ENCODE results near the gene PRUNE1.

The PRUNE1 gene

GRCh38 chr1:150969626-150970025 is 38.6 kb upstream of the PRUNE1 start:
- Histone ChIP-seq H3K27ac (ENCODE audit: low read depth, low read length) (no peak overlapping the region), H3K4me3 (ENCODE audit: low read depth in 1 of 5, low read length in 5 of 5) (no peak overlapping the region), H3K27me3 (ENCODE audit: control insufficient read depth in 5 of 5, insufficient read depth in 4 of 5, low read length in 5 of 5) (no peaks in the 10 kb centered on the region), H3K4me1 (ENCODE audit: control insufficient read depth in 5 of 5, insufficient read depth in 5 of 5, low read length in 5 of 5) (peaks cover 18 to 38% (median 38%) of the 10 kb centered on the region in 5 donors), H3K9me3 (ENCODE audit: control insufficient read depth in 5 of 5, low read length in 5 of 5) (no peaks in the 10 kb centered on the region), H3K36me3 (ENCODE audit: control insufficient read depth in 5 of 5, insufficient read depth in 5 of 5, low read length in 5 of 5) (peaks cover 8 to 46% (median 42%) of the 10 kb centered on the region in 5 donors), H3K9ac (ENCODE audit: low read length in 5 of 5) (no peak overlapping the region)

DNA sequence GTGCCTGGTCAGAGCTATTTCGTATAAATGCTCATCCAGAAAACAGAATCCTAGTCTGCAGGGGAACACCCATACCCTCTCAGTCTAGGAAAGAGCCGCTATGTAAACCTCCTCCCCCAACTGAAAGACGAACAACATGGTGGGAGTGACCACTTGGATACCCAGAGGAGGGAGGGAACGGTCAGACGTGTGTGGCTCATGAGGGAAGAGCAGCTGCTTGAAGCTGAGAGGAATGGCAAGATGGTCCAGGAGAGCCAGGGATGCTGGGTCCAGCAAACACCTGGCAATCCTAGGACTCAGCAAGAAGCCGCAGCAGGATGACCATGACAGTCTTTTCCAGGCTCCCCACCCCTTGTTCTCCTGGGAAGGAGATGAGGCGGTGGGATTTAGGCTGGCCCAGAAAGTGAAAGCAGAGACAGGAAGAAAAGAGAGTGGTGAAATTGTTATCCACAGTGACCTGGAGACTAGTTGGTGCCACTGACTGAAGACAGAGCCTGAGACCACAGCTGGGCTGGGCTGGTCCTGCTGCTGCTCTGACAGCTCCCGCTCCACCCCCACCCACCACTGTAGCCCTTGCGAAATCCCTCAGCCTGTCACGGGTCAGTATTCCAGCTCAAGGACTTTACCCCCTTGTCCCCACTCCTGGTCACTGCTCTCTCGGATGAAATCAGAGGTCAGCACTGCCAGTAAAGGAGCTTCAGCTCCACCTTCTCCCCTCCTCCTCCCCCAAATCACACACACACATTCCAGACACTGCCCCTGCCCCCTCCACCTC is 37.3 kb upstream of the PRUNE1 start:
- H3K27me3 ChIP-seq (ENCODE audit: control insufficient read depth in 5 of 5, insufficient read depth in 4 of 5, low read length in 5 of 5), result no peaks in the 10 kb centered on the region
- peak overlapping the region in 3 of 5 donors; percentile 6 to 27 (median 26) for H3K4me3 ChIP-seq (ENCODE audit: low read depth in 1 of 5, low read length in 5 of 5)
- peaks cover 3 to 33% (median 30%) of the 10 kb centered on the region in 5 donors for H3K36me3 ChIP-seq (ENCODE audit: control insufficient read depth in 5 of 5, insufficient read depth in 5 of 5, low read length in 5 of 5)
- no peaks in the 10 kb centered on the region for H3K9me3 ChIP-seq (ENCODE audit: control insufficient read depth in 5 of 5, low read length in 5 of 5)
- H3K9ac ChIP-seq (ENCODE audit: low read length in 5 of 5), result peak overlapping the region in 2 of 5 donors; percentile 46 to 95
- H3K27ac ChIP-seq (ENCODE audit: low read depth, low read length), result peak overlapping the region; percentile 26
- H3K4me1 ChIP-seq (ENCODE audit: control insufficient read depth in 5 of 5, insufficient read depth in 5 of 5, low read length in 5 of 5), result peaks cover 18 to 43% (median 41%) of the 10 kb centered on the region in 5 donors

GRCh38 chr1:150971583-150972416 is 36.4 kb upstream of the PRUNE1 start:
- peaks cover 18 to 50% (median 43%) of the 10 kb centered on the region in 5 donors for H3K4me1 ChIP-seq (ENCODE audit: control insufficient read depth in 5 of 5, insufficient read depth in 5 of 5, low read length in 5 of 5)

DNA sequence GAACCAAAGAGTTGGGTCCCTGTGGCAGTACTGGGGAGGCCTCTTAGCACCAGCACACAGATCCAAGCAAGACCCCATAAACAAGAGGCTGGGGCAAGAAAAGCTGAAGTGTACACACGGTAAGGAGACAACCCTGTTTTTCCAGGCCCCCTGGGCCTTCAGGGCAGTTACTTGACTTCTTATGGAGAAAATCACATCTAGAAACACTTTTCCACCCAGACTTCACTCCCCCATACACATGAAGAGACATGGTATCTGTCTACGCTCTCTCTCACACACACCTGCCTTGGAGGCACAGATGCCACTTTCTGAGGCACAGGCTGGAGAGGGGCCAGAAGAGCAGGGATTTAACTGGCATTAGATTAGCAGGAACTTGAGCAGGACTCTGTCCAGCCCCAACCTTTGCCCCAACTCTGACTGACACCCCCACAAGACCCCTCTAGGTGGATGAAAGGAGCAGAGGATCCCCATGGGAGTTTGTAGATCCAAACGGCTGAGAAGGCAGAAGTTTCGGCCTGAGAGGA is 35.8 kb upstream of the PRUNE1 start:
- Histone ChIP-seq H3K27ac (ENCODE audit: low read depth, low read length) (peak overlapping the region; percentile 67), H3K9me3 (ENCODE audit: control insufficient read depth in 5 of 5, low read length in 5 of 5) (no peaks in the 10 kb centered on the region), H3K9ac (ENCODE audit: low read length in 5 of 5) (peak overlapping the region; percentile 22 to 95 (median 89)), H3K36me3 (ENCODE audit: control insufficient read depth in 5 of 5, insufficient read depth in 5 of 5, low read length in 5 of 5) (peaks cover 0 to 18% (median 15%) of the 10 kb centered on the region in 5 donors), H3K27me3 (ENCODE audit: control insufficient read depth in 5 of 5, insufficient read depth in 4 of 5, low read length in 5 of 5) (no peaks in the 10 kb centered on the region), H3K4me3 (ENCODE audit: low read depth in 1 of 5, low read length in 5 of 5) (peak overlapping the region; percentile 6 to 95 (median 74)), H3K4me1 (ENCODE audit: control insufficient read depth in 5 of 5, insufficient read depth in 5 of 5, low read length in 5 of 5) (peaks cover 18 to 55% (median 47%) of the 10 kb centered on the region in 5 donors)

More at GRCh38 chr1:150971583-150972416, 36.4 kb upstream of the PRUNE1 start:
- Histone ChIP-seq H3K27me3 (ENCODE audit: control insufficient read depth in 5 of 5, insufficient read depth in 4 of 5, low read length in 5 of 5) (no peaks in the 10 kb centered on the region), H3K9ac (ENCODE audit: low read length in 5 of 5) (peak overlapping the region in 3 of 5 donors; percentile 22 to 95 (median 89)), H3K27ac (ENCODE audit: low read depth, low read length) (peak overlapping the region; percentile 26), H3K36me3 (ENCODE audit: control insufficient read depth in 5 of 5, insufficient read depth in 5 of 5, low read length in 5 of 5) (peaks cover 0 to 25% (median 22%) of the 10 kb centered on the region in 5 donors), H3K4me3 (ENCODE audit: low read depth in 1 of 5, low read length in 5 of 5) (peak overlapping the region; percentile 4 to 74 (median 7)), H3K9me3 (ENCODE audit: control insufficient read depth in 5 of 5, low read length in 5 of 5) (no peaks in the 10 kb centered on the region)

DNA sequence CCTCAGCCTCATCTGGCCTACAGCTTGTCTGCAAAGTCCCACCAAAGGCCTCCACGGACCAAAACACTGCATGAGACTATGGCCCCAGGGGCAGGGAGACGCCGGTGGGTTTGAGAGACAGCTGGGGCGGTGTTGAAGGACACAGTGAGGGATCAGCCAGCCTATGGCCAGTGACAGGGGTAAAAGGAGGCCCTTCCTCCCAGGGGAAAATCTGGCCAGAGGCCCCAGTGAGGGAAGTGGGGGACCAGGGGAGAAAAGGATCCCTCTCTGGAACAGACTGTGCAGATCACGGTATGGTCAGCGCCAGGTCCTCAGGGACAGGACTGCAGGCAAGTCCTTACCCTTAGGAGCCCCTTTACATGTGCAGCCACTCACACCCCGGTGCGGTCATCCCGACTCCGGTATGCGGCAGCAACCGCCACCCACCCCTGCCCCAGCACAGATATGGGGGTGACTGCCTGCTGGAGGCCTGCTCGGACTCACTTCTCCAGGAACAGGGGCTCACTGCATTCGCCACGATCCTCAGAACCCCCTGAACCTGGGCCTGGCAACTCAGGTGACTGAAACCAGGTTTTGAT is 34.9 kb upstream of the PRUNE1 start:
- peaks cover 0 to 9% (median 6%) of the 10 kb centered on the region in 5 donors for H3K36me3 ChIP-seq (ENCODE audit: control insufficient read depth in 5 of 5, insufficient read depth in 5 of 5, low read length in 5 of 5)
- H3K27ac ChIP-seq (ENCODE audit: low read depth, low read length), result peak overlapping the region; percentile 67
- H3K27me3 ChIP-seq (ENCODE audit: control insufficient read depth in 5 of 5, insufficient read depth in 4 of 5, low read length in 5 of 5), result no peaks in the 10 kb centered on the region
- no peaks in the 10 kb centered on the region for H3K9me3 ChIP-seq (ENCODE audit: control insufficient read depth in 5 of 5, low read length in 5 of 5)
- H3K4me3 ChIP-seq (ENCODE audit: low read depth in 1 of 5, low read length in 5 of 5), result peak overlapping the region; percentile 70 to 95 (median 89)
- H3K4me1 ChIP-seq (ENCODE audit: control insufficient read depth in 5 of 5, insufficient read depth in 5 of 5, low read length in 5 of 5), result peaks cover 18 to 63% (median 50%) of the 10 kb centered on the region in 5 donors
- H3K9ac ChIP-seq (ENCODE audit: low read length in 5 of 5), result peak overlapping the region; percentile 86 to 97 (median 89)

DNA sequence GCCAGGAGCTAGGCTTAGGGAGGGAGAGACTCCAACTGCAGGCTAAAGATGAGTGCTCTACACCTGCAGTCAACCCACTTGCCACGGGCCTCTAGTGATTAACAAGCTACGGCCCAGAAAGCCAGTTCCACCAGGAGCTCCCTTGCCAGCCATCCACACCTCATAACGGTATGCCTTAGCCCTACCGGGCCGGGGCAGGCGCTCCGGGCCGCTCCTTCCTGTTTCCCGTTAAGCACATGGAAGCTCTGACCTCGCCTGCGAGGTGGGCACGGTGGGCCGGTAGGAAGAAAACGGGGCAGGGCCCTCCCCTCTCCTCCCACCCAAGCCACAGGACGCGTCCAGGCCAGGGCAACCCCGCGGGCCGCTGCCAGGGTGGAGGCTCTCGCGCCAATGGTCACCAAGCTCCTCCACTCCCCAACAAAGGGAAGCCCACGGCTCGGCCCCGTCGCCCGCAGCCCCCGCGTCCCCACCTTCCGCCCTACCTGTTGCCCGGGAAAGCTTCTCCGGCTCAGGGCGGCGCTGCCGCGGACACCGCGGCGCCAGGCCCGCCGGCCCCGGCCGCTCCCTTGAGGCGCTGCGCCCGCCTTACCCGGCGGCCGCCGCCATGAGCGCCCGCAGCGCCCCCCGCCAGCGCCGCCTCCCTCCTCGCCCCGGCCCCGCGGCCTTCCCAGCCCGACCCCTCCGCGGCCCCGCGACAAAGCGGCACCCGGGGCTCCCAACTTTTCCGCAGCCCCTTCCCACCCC is 34.2 kb upstream of the PRUNE1 start:
- peaks cover 0 to 3% (median 0%) of the 10 kb centered on the region in 5 donors for H3K36me3 ChIP-seq (ENCODE audit: control insufficient read depth in 5 of 5, insufficient read depth in 5 of 5, low read length in 5 of 5)
- H3K9ac ChIP-seq (ENCODE audit: low read length in 5 of 5), result peak overlapping the region; percentile 86 to 97 (median 89)
- peak overlapping the region; percentile 67 for H3K27ac ChIP-seq (ENCODE audit: low read depth, low read length)
- H3K4me1 ChIP-seq (ENCODE audit: control insufficient read depth in 5 of 5, insufficient read depth in 5 of 5, low read length in 5 of 5), result peaks cover 18 to 69% (median 51%) of the 10 kb centered on the region in 5 donors
- no peaks in the 10 kb centered on the region for H3K9me3 ChIP-seq (ENCODE audit: control insufficient read depth in 5 of 5, low read length in 5 of 5)
- H3K4me3 ChIP-seq (ENCODE audit: low read depth in 1 of 5, low read length in 5 of 5), result peak overlapping the region; percentile 70 to 95 (median 89)
- H3K27me3 ChIP-seq (ENCODE audit: control insufficient read depth in 5 of 5, insufficient read depth in 4 of 5, low read length in 5 of 5), result no peaks in the 10 kb centered on the region

DNA sequence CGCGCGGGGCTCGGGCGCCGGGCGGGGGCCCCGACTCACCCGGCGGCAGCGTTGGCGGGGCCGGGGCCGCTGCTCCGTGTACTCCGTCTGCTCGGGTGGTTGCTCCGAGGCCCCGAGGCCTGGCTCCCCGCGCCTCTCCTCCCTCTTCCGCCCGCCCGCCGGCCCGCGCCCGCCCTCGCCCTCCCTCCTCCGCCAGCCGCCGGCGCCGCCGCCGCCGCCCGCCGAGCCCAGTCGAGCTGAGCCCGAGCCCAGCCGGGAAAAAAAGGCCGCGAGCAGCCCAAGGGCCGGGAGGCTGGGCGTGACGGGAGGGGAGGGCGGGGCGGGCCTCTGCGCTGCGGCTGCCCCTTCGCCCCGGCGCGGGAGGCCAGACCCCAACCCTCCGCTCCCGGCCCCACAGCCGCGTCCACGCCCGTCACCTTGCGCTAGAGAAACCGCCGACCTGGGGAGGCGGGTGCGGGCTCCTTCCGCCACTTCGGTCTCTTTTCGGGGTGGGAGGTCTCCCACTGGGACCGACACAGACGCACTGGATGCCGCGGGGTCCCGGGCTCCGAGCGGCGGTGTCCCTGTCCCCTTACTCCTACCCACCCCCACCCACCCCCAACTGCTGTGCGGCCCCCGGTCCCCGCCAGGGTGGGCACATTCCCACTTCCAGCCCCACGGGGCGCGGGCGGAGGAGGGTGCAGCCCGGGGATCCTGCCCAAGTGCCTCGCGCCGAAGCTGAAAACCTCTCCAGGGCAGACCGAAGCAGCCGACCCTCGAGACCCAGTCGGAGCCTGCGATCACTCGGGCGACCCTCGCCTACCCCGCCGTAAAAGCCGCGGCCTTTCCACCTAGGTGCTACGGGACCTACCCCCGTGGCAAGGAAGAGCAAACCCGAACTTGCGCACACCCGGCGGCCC is 33.4 kb upstream of the PRUNE1 start, which contains the start of gene CERS2:
Gene CERS2 (minus strand): TSS at position 256 of the 899 bp plus-strand sequence. CDS start 5,745 bp downstream, outside the sequence.
- H3K9ac ChIP-seq (ENCODE audit: low read length in 5 of 5), result peak within 1 kb of the TSS; percentile 86 to 97 (median 89)
- H3K9me3 ChIP-seq (ENCODE audit: control insufficient read depth in 5 of 5, low read length in 5 of 5), result no peaks in the 10 kb centered on the region
- peak within 1 kb of the TSS; percentile 74 to 95 (median 89) for H3K4me3 ChIP-seq (ENCODE audit: low read depth in 1 of 5, low read length in 5 of 5)
- H3K36me3 ChIP-seq (ENCODE audit: control insufficient read depth in 5 of 5, insufficient read depth in 5 of 5, low read length in 5 of 5), result peaks cover 0 to 3% (median 0%) of the 10 kb centered on the region in 5 donors
- H3K27me3 ChIP-seq (ENCODE audit: control insufficient read depth in 5 of 5, insufficient read depth in 4 of 5, low read length in 5 of 5), result no peaks in the 10 kb centered on the region
- H3K4me1 ChIP-seq (ENCODE audit: control insufficient read depth in 5 of 5, insufficient read depth in 5 of 5, low read length in 5 of 5), result peaks cover 19 to 77% (median 59%) of the 10 kb centered on the region in 5 donors
- peak within 1 kb of the TSS; percentile 67 for H3K27ac ChIP-seq (ENCODE audit: low read depth, low read length)

GRCh38 chr1:150976401-150976821 is 31.8 kb upstream of the PRUNE1 start:
- Histone ChIP-seq H3K4me3 (ENCODE audit: low read depth in 1 of 5, low read length in 5 of 5) (no peak overlapping the region), H3K27ac (ENCODE audit: low read depth, low read length) (no peak overlapping the region), H3K36me3 (ENCODE audit: control insufficient read depth in 5 of 5, insufficient read depth in 5 of 5, low read length in 5 of 5) (peaks cover 0 to 3% (median 0%) of the 10 kb centered on the region in 5 donors), H3K27me3 (ENCODE audit: control insufficient read depth in 5 of 5, insufficient read depth in 4 of 5, low read length in 5 of 5) (no peaks in the 10 kb centered on the region), H3K9me3 (ENCODE audit: control insufficient read depth in 5 of 5, low read length in 5 of 5) (no peaks in the 10 kb centered on the region), H3K9ac (ENCODE audit: low read length in 5 of 5) (no peak overlapping the region), H3K4me1 (ENCODE audit: control insufficient read depth in 5 of 5, insufficient read depth in 5 of 5, low read length in 5 of 5) (peaks cover 14 to 66% (median 47%) of the 10 kb centered on the region in 5 donors)

Measured in subcutaneous abdominal adipose tissue (tissue), 5 donors.